ENCODE results near the gene CAV3.

Gene CAV3

DNA sequence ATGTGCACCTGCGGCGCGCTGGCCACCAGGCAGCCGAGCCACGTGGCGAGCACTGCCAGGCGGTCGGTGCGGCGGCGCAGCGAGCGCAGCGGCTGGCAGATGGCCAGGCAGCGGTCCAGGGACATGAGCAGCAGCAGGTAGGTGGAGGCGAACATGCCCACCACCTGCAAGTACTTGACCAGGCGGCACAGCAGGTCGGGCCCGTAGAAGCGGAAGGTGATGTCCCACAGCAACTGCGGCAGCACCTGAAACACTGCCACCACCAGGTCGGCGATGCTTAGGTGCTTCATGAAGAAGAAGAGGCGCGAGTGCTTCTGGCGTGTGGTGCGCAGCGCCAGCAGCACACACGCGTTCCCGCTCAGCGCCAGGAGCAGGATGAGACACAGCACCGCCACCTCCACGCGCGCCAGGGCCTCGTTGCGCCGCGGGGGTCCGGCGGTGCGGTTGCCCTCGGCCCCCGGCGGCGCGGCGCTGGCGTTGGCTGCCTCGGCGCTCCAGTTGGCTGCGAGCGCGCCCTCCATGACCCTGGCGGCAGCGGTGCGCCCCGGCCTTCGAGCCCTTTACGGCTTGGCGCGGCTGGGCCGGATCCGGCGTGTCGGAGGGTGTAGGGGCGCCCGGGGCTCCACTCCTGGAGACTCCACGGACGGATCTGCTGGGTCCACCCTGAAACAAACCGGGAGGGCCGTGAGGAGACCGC lies 34.2 kb downstream of the CAV3 start:
- H3K4me3 ChIP-seq (ENCODE audit: low read depth, low read length): peak overlapping the region; percentile 68
- TF ChIP-seq, protein P1, sequence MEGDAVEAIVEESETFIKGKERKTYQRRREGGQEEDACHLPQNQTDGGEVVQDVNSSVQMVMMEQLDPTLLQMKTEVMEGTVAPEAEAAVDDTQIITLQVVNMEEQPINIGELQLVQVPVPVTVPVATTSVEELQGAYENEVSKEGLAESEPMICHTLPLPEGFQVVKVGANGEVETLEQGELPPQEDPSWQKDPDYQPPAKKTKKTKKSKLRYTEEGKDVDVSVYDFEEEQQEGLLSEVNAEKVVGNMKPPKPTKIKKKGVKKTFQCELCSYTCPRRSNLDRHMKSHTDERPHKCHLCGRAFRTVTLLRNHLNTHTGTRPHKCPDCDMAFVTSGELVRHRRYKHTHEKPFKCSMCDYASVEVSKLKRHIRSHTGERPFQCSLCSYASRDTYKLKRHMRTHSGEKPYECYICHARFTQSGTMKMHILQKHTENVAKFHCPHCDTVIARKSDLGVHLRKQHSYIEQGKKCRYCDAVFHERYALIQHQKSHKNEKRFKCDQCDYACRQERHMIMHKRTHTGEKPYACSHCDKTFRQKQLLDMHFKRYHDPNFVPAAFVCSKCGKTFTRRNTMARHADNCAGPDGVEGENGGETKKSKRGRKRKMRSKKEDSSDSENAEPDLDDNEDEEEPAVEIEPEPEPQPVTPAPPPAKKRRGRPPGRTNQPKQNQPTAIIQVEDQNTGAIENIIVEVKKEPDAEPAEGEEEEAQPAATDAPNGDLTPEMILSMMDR (conservative IDR thresholded peaks at IDR 0.05; ENCODE audit: low read depth, low read length): peak; percentile 50
- peak; percentile 47 for DNase-seq (ENCODE audit: low read depth)

DNA sequence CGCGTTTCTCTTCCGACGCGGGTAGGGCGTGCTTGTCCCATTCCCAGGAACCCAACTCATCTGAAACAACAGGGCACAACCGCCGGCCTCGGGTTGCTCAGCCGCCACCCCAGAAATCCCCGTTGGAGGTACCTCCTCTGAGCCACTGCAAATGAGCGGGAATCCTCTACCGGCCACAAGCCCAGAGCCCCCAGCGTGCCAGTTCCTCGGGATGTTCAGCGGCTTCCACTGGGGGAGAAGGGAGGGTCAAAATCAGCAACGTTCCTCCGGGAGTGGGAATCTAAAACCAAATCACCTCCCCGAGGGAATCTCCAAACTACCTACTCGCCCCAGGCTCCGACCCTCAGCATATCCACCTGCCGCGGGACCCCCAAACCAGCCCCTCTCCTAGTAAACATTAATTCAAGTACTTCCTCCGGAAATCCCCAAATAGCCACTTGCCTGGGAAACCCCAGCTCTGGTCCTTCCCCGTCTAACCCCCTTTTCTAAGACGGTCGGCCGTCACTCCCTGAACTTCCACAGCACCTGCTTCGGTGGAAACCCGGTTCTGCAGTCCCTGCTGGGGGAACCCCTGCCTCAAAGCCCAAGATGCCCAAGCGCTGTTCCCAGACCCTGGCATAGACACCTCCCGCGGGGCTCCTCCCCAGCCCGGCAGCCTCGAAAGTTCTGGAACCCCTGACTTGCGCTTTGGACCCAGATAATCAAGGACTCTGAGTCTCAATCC lies 34.9 kb downstream of the CAV3 start:
- TF ChIP-seq, protein P1 (conservative IDR thresholded peaks at IDR 0.05; ENCODE audit: low read depth, low read length): no peak
- peak overlapping the region; percentile 68 for H3K4me3 ChIP-seq (ENCODE audit: low read depth, low read length)
- DNase-seq (ENCODE audit: low read depth): peak; percentile 25

DNA sequence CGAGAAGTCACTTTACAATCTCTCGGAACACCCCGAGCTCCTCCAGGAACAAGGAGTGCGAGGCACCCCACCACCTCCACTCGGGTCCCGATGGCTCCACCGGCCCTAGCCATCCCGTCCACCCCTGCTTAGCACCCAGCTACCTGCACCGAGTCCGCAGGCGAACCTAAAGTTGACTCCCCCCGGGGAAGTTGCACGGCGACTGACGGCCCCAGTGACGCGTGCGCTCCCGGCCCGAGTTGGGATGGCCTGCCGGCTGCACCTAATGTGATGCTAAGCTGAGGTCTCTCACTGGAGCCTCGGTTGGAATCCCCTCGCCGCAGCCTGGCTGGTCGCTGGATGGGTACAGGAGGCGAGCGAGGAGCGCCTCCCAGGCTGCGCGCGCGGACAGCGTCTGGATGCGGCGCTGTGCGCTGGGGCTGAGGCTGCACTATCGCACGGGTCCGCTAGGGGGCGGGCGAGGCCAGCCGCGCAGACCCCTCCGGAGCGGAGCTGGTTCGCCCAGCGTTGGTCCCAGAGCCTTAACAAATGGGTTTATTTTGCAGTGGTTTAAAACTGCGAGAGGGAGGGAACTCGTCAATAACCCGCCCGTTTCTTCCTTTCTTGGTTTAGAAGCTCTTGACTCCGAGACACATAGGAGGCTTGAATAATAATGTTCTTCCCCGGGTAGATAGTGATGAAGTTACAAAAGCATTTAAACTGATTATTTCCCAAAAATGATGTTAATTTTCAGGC lies 35.7 kb downstream of the CAV3 start, which contains the start of gene OXTR:
OXTR (minus strand) TSS at position 526 of the 735 bp plus-strand sequence. CDS start 1,426 bp downstream, outside the sequence.
- TF ChIP-seq, protein P1 (conservative IDR thresholded peaks at IDR 0.05; ENCODE audit: low read depth, low read length): peak; percentile 84
- peak within 1 kb of the TSS; percentile 68 for H3K4me3 ChIP-seq (ENCODE audit: low read depth, low read length)
- DNase-seq (ENCODE audit: low read depth): peak; percentile 88

DNA sequence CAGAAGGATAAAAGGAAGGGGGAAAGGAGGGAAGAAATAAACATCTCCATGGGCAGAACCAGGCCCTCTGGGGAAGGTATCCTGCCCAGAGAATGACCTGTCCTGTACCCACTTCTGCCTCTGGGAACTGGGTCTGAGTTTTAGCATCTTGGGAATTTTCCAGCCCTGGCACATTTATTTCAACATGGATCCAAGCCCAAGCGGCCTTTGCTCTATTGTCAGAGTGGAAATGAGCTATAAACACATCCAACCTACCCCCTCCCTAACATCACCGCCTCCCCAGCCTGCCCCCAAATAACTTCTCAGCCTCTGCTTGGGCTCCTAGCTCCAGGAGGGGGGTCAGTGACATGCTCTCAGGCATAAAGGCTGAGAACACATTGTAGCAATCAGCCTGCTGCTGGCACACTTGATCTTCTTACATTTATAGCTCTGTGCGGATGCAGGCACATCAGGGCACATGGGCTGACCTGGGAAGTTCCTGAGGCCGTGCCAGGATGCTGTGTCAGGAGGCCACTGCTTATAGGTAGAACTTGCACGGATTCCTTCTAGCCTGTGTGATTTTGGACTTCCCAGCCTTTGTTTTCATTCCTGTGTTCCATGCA lies 40.4 kb downstream of the CAV3 start:
- no peak for DNase-seq (ENCODE audit: low read depth)
- no peak overlapping the region for H3K4me3 ChIP-seq (ENCODE audit: low read depth, low read length)
- TF ChIP-seq, protein P1 (conservative IDR thresholded peaks at IDR 0.05; ENCODE audit: low read depth, low read length): no peak

DNA sequence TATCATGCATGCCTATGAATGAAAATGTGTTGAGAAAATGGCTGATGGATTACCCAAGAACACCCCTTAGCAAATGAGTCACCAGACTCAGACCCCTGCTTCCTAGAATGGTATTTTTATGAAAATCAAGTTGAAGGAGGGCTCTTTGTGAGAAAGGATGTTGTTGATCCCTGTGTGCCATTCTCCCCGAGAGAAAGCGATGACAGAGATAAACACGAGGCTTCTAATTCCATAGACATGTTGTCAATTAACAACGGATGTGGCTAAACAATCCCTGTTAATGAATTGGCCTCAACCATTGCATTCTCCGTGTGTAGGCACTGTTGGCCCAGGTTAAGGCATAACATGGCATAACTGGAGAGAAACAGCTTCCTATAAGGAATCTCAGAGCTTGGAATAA lies 41.6 kb downstream of the CAV3 start:
- DNase-seq (ENCODE audit: low read depth): no peak
- H3K4me3 ChIP-seq (ENCODE audit: low read depth, low read length): no peak overlapping the region
- TF ChIP-seq, protein P1 (conservative IDR thresholded peaks at IDR 0.05; ENCODE audit: low read depth, low read length): no peak

DNA sequence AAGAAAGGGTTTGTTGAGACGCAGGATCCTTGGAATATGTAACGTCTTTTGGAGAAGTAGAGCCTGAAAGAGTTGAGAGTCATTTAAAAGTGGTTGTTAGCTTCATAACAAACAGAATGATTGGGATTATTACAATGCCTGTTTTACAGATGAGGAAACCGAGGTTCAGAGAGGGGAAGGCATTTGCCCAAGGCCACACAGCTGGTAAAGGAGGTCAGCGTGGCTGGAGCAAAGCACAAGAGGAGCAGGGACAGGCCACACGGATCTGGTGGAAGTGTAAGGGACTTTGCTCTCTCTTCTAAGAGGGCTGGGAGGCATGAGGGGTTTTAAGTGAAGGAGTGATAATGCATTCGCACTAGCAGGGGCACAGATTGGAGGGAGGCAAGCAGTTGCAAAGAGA lies 42.0 kb downstream of the CAV3 start:
- no peak for DNase-seq (ENCODE audit: low read depth)

More for the DNA sequence above, 42.0 kb downstream of the CAV3 start:
- H3K4me3 ChIP-seq (ENCODE audit: low read depth, low read length): no peak overlapping the region
- TF ChIP-seq, protein P1 (conservative IDR thresholded peaks at IDR 0.05; ENCODE audit: low read depth, low read length): no peak

All from choroid plexus epithelial cell (primary cell).